Germinal center (tissue), 1 donor: ENCODE measurements around the gene COL23A1.
"Not testable (repeated sequence)": the region's sequence is repeated elsewhere in the genome, so short reads cannot be mapped to it uniquely, and the experiment has no call there.

Experiments used
- DNase-seq: peaks from one replicate; pipeline ENCODE4 v3.0.0; 2012; ENCODE audit warnings: mixed read lengths, low spot score

COL23A1 gene

DNA sequence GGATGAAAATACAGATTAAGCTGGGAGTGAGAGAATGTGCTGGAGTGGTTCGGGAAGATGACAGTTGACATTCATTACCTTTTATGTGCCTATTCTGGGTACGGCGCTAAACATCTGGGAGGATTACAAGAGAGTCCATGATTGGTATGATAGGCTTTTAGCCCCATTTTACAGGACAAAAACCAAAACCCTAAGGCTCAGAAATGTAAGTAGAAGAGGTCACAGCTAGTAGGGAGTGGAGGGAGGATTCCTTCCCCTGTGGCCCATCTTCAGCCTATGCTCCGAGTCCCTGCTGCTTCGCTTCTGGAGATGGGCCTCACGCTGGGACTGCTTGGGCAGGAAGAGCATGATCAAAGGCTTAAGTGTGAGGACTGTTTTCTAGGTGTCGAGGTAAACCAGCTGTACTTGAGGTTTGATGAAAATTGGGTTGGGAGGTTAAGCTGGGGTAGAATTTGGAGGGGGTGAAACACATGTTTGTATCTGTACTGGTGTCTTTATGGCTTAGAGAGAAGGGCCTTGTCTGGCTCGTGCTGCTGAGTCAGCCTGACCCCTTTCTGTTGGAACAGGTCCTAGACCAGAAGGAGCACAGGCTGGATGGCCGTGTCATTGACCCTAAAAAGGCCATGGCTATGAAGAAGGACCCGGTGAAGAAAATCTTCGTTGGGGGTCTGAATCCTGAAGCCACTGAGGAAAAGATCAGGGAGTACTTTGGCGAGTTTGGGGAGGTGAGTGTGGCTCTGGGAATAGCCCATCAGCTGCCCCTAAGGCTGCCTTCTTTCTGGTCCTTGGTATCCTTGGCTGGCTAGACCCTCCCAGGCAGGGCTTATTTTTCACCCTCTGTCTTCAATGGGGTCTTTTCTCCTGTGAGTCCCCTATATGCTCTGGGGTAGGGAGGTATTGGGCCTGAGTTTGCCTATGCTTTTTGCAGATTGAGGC lies 383.8 kb downstream of the COL23A1 start:
- no peak for DNase-seq

DNA sequence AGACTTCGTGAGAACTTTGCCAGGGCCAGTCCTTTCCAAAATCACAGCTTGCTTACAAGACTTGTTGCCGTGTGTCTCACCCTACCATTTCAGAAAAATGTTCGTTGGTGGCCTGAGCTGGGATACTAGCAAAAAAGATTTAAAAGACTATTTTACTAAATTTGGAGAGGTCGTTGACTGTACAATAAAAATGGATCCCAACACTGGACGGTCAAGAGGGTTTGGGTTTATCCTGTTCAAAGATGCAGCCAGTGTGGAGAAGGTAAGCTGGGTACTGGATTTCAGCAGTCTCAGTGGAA lies 384.5 kb downstream of the COL23A1 start:
- DNase-seq: no peak

GRCh38 chr5:178204935-178205748 lies 385.1 kb downstream of the COL23A1 start:
- peak; percentile 91 for DNase-seq

GRCh38 chr5:178204182-178204934 lies 385.8 kb downstream of the COL23A1 start, which contains the start of gene HNRNPAB:
TSS of gene HNRNPAB (plus strand) at chr5:178204533. CDS start at chr5:178204838, 305 bp downstream.
- DNase-seq: peak; percentile 100

GRCh38 chr5:178203670-178204181 lies 386.5 kb downstream of the COL23A1 start:
- DNase-seq: no peak

DNA sequence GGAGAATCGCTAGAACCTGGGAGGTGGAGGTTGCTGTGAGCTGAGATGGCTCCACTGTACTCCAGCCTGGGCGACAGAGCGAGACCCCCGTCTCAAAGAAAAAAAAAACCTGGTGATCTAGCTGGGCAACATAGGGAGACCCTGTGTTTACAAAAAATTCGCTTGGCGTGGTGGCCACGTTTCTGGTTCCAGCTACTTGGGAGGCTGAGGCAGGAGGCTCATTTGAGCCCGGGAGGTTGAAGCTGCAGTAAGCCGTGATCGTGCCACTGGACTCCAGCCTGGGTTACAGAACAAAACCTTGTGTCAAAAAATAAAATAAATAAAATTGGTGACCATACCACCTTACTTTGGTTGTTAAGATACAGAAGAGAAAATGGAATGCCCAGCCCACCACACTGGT lies 387.7 kb downstream of the COL23A1 start:
- DNase-seq: no peak

DNA sequence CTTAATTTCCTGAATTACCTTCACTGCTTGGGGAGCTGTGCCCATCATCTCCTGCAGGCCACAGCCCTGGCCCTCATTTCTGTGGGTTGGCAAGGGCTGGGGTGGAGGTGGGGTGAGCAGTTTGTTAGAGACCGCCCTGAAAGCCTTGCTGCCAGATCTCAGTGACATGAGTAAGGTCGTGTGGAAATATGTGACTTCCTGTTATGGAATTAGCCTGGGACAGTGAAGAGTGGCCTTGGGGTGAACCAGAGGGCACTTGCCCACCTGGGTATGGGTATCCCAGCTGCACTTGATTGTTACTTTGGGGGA lies 388.3 kb downstream of the COL23A1 start:
- no peak for DNase-seq

- no peak for DNase-seq
Observed at GRCh38 chr5:178201221-178201926, 388.8 kb downstream of the COL23A1 start.

DNA sequence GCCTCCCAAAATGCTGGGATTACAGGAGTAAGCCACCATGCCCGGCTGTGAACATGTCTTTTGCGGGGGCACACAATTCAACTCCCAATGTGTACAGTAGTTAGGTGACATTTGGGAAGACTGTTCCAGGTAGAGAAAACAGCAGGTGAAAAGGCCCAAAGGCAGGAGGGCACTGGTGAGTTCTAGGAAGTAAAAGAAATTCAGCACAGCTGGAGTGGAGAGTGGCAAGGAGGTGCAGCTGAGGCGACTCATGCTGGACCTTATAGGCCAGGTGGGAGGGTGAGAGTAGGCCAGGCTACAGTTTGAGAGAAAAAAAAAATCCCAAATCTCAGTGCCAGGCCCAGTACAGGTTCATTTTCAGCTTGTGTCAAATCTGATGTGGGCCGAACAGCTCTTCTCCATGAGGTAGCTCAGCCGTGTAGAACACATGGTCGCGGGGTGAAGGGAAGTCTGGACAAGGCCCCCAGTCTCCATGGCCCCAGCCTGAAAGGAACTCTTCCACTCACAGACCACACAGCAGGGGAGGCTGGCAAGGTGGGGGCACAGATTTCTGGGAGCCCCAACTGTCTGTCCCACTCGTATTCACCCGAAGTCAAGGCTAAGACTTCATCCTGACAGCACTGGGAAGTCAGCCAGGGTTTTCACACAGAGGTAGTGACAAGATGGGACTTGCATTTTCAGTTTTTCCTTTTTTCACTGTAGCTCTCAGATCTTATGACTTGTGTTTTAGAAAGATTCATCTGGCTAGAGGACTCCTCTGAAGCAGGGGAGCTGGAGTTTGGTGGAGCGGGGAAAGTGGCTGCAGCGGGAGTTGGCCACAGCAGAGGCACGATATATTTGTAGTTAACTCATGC lies 390.4 kb downstream of the COL23A1 start:
- no peak for DNase-seq

DNA sequence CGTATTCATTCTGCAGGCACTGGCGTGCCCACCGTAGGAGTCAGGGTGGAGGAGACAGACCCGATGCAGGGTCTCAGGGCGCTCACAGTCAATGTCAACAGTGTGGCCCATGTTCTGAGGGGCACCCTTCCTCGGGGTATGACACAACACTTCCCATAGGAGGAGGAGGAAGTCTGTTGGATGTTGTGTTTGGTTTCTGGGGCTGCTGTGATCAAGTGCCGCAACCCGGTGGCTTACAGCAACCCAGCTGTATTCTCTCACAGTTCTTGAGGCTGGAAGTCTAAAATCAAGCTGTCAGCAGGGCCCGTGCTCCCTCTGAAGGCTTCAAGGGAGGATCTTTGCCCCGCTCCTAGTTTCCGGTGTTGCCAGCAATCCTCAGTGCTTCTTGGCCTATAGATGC lies 391.5 kb downstream of the COL23A1 start:
- no peak for DNase-seq

DNA sequence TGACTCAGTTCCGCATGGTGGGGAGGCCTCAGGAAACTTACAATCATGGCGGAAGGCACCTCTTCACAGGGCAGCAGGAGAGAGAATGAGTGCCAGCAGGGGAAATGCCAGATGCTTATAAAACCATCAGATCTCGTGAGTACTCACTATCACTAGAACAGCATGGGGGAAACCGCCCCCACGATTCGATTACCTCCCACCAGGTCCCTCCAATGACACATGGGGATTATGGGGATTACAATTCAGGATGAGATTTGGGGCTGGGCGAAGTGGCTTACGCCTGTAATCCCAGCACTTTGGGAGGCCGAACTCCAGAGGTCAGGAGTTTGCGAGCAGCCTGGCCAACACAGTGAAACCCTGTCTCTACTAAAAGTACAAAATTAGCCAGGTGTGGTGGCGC lies 392.0 kb downstream of the COL23A1 start:
- DNase-seq: not testable (repeated sequence)

DNA sequence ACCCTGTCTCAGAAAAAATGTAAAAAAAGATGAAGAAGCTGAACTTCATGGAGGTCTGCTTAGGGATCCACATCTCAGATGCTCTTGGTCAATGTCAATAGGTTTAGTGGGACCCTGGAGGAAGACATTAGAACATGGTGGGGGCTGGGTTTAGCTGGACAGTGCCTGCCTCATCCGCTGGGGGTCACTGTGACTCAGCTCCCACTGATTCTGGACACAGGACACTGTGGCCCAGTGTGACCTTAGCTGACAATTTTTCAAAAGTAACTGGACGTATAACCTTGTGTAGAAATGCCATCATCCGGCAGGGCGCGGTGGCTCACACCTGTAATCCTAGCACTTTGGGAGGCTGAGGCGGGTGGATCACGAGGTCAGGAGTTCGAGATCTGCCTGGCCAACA lies 393.2 kb downstream of the COL23A1 start:
- no peak for DNase-seq

- DNase-seq: no peak
Observed at GRCh38 chr5:178196281-178196812, 393.8 kb downstream of the COL23A1 start.

- DNase-seq: no peak
Observed at GRCh38 chr5:178194026-178194425, 396.2 kb downstream of the COL23A1 start.

GRCh38 chr5:178193251-178193809 lies 396.9 kb downstream of the COL23A1 start:
- no peak for DNase-seq

GRCh38 chr5:178192787-178193186 lies 397.4 kb downstream of the COL23A1 start:
- DNase-seq: no peak

GRCh38 chr5:178192244-178192643 lies 397.9 kb downstream of the COL23A1 start:
- no peak for DNase-seq

- no peak for DNase-seq
Observed at GRCh38 chr5:178191661-178192060, 398.5 kb downstream of the COL23A1 start.

DNA sequence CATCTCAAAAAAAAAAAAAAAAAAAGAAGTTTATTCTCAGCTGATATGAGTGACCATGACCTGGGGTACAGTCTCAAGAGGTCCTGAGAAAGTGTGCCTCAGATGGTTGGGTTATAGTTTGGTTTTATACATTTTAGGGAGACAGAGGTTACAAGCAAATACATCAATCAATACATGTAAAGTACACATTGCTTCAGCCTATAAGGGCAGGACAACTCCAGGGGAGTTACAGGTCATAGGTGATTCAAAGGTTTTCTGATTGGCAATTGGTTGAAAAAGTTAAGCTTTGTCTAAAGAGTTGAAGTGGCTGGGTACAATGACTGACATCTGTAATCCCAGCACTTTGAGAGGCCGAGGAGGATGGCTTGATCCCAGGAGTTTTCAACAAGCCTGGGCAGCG lies 400.8 kb downstream of the COL23A1 start:
- DNase-seq: no peak
